ENCODE results near the gene NBEAL1. TPM values are rescaled to one million over a fixed set of nuclear protein-coding genes. Genes with fewer than 3 reads are reported as not detected.
"Not testable (repeated sequence)": the region's sequence is repeated elsewhere in the genome, so short reads cannot be mapped to it uniquely, and the experiment has no call there.

NBEAL1 gene
- 10 to 100 TPM; 14.1 to 15.4 (median 14.3) TPM for polyA plus RNA-seq (ENCODE audit: insufficient read length in 3 of 3)

GRCh38 chr2:203014456-203015199 is at the start of gene NBEAL1:
Gene NBEAL1, plus strand, starts transcription at chr2:203014875. Its CDS starts 1,510 bp downstream, at chr2:203016385.
- peak; percentile 96 to 98 (median 97) for DNase-seq (ENCODE audit: low read depth in 3 of 3, low spot score in 2 of 3)

GRCh38 chr2:202965810-202966460 is 48.7 kb upstream of the NBEAL1 start:
- no peak for DNase-seq (ENCODE audit: low read depth in 3 of 3, low spot score in 2 of 3)

- not testable (repeated sequence) for DNase-seq (ENCODE audit: low read depth in 3 of 3, low spot score in 2 of 3)
Measured at GRCh38 chr2:202969404-202969803, 45.3 kb upstream of the NBEAL1 start.

- DNase-seq (ENCODE audit: low read depth in 3 of 3, low spot score in 2 of 3) = no peak
Measured at GRCh38 chr2:202976809-202977208, 37.9 kb upstream of the NBEAL1 start.

GRCh38 chr2:202982779-202983491 is 31.7 kb upstream of the NBEAL1 start:
- no peak for DNase-seq (ENCODE audit: low read depth in 3 of 3, low spot score in 2 of 3)

GRCh38 chr2:202989749-202990148 is 24.9 kb upstream of the NBEAL1 start:
- no peak for DNase-seq (ENCODE audit: low read depth in 3 of 3, low spot score in 2 of 3)

GRCh38 chr2:202990501-202990900 is 24.2 kb upstream of the NBEAL1 start:
- DNase-seq (ENCODE audit: low read depth in 3 of 3, low spot score in 2 of 3) = no peak

- DNase-seq (ENCODE audit: low read depth in 3 of 3, low spot score in 2 of 3) = not testable (repeated sequence)
Measured at GRCh38 chr2:202997113-202997512, 17.6 kb upstream of the NBEAL1 start.

- DNase-seq (ENCODE audit: low read depth in 3 of 3, low spot score in 2 of 3) = no peak
Measured at GRCh38 chr2:203002054-203002821, 12.4 kb upstream of the NBEAL1 start.

GRCh38 chr2:203003716-203004115 is 11.0 kb upstream of the NBEAL1 start:
- DNase-seq (ENCODE audit: low read depth in 3 of 3, low spot score in 2 of 3) = no peak

- DNase-seq (ENCODE audit: low read depth in 3 of 3, low spot score in 2 of 3) = no peak
Measured at GRCh38 chr2:203016716-203017115, 2.0 kb downstream of the NBEAL1 start.

GRCh38 chr2:203018181-203018580 is 3.5 kb downstream of the NBEAL1 start:
- no peak for DNase-seq (ENCODE audit: low read depth in 3 of 3, low spot score in 2 of 3)

GRCh38 chr2:203019142-203019541 is 4.5 kb downstream of the NBEAL1 start:
- no peak for DNase-seq (ENCODE audit: low read depth in 3 of 3, low spot score in 2 of 3)

- DNase-seq (ENCODE audit: low read depth in 3 of 3, low spot score in 2 of 3) = no peak
Measured at GRCh38 chr2:203021991-203022390, 7.3 kb downstream of the NBEAL1 start.

GRCh38 chr2:203022751-203023150 is 8.1 kb downstream of the NBEAL1 start:
- DNase-seq (ENCODE audit: low read depth in 3 of 3, low spot score in 2 of 3) = no peak

GRCh38 chr2:203025592-203025991 is 10.9 kb downstream of the NBEAL1 start:
- no peak for DNase-seq (ENCODE audit: low read depth in 3 of 3, low spot score in 2 of 3)

GRCh38 chr2:203030545-203030944 is 15.9 kb downstream of the NBEAL1 start:
- no peak for DNase-seq (ENCODE audit: low read depth in 3 of 3, low spot score in 2 of 3)

- DNase-seq (ENCODE audit: low read depth in 3 of 3, low spot score in 2 of 3) = no peak
Measured at GRCh38 chr2:203030991-203031390, 16.3 kb downstream of the NBEAL1 start.

GRCh38 chr2:203033395-203033794 is 18.7 kb downstream of the NBEAL1 start:
- DNase-seq (ENCODE audit: low read depth in 3 of 3, low spot score in 2 of 3) = no peak

GRCh38 chr2:203035879-203036470 is 21.3 kb downstream of the NBEAL1 start:
- no peak for DNase-seq (ENCODE audit: low read depth in 3 of 3, low spot score in 2 of 3)

Measured in right renal cortex interstitium (tissue), 3 donors.